Measurements from ENCODE around the gene CRACDL. TPM values are rescaled to one million over a fixed set of nuclear protein-coding genes. Genes with fewer than 3 reads are reported as not detected.

CRACDL gene
- total and polyA plus RNA-seq, 2 donors (not counting 1 experiment from before 2014, with no cell fraction given) = 0.25 TPM; not detected in 1

DNA sequence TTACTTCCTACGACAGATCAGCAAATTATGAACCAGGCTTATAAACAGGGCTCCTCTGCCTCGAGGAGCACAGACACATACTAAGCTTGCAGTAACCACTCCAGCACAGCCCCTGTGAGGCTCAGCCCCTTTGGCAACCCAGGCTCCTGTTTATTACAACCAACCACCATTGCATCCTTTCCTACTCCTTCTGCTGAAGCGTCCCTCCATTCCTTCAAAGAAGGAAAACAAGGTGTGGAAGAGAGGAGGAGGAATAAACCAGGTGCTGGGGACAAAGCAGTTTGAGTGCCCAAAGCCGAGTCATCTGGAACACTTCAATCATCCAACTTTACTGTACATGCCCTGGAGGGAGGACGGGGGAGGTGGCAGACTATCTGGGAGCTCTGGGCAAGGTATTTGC is 117.9 kb downstream of the CRACDL start:
- H3K9ac ChIP-seq (ENCODE audit: low read length) = no peak overlapping the region
- no peaks in the 10 kb centered on the region for H3K79me2 ChIP-seq (ENCODE audit: control insufficient read depth, insufficient read depth, low read length)
- Mint-ChIP-seq H3K4me1 (peaks cover 1% of the 10 kb centered on the region), H3K27ac (no peak overlapping the region), H3K9me3 (ENCODE audit: insufficient read depth) (no peaks in the 10 kb centered on the region), H3K27me3 (no peaks in the 10 kb centered on the region), H3K4me3 (no peak overlapping the region)
- CTCF ChIA-PET = interaction anchor here (0.7 to 1.0 kb wide), 2 partner anchors 9 to 20 kb away, joined by 3 read pairs; no protein-coding TSS in a partner anchor
- DNase-seq = no peak
- no peaks in the 10 kb centered on the region for H3K36me3 ChIP-seq (replicated peaks in 1 of 2; ENCODE audit: control extremely low read depth in 1 of 2, control insufficient read depth in 1 of 2, extremely low read depth in 1 of 2, insufficient read depth in 2 of 2, low read length in 1 of 2)
- no peaks in the 10 kb centered on the region for H4K20me1 ChIP-seq (ENCODE audit: control insufficient read depth, insufficient read depth, low read length, poor library complexity, severe bottlenecking)
- no peak overlapping the region for H3K27ac ChIP-seq (ENCODE audit: low read length in 2 of 2)
- intact Hi-C loops (cut with micrococcal nuclease) = no loop called here
- POLR2A ChIA-PET = no interaction called here
- H3K4me3 ChIP-seq (ENCODE audit: control extremely low read depth in 1 of 5, extremely low read depth in 1 of 5, insufficient read depth in 1 of 5, low read depth in 2 of 5, low read length in 4 of 5) = no peak overlapping the region
- peaks cover 0 to 11% (median 6%) of the 10 kb centered on the region in 4 experiments for H3K27me3 ChIP-seq (replicated peaks in 1 of 4; ENCODE audit: control extremely low read depth in 1 of 4, control insufficient read depth in 3 of 4, insufficient read depth in 4 of 4, low read length in 3 of 4)
- 78% methylated on average over 2 of the region's 5 CpGs for WGBS (ENCODE audit: insufficient coverage)
- ATAC-seq (ENCODE audit: low read depth) = no peak
- H3K4me1 ChIP-seq (ENCODE audit: control insufficient read depth in 2 of 2, insufficient read depth in 2 of 2, low read length in 2 of 2) = peaks cover 0 to 3% of the 10 kb centered on the region in 2 donors
- peaks cover 0 to 11% (median 0%) of the 10 kb centered on the region in 3 donors for H3K9me3 ChIP-seq (ENCODE audit: control extremely low read depth in 1 of 3, control insufficient read depth in 2 of 3, insufficient read depth in 1 of 3, low read length in 2 of 3)
- TF ChIP-seq, protein P1, sequence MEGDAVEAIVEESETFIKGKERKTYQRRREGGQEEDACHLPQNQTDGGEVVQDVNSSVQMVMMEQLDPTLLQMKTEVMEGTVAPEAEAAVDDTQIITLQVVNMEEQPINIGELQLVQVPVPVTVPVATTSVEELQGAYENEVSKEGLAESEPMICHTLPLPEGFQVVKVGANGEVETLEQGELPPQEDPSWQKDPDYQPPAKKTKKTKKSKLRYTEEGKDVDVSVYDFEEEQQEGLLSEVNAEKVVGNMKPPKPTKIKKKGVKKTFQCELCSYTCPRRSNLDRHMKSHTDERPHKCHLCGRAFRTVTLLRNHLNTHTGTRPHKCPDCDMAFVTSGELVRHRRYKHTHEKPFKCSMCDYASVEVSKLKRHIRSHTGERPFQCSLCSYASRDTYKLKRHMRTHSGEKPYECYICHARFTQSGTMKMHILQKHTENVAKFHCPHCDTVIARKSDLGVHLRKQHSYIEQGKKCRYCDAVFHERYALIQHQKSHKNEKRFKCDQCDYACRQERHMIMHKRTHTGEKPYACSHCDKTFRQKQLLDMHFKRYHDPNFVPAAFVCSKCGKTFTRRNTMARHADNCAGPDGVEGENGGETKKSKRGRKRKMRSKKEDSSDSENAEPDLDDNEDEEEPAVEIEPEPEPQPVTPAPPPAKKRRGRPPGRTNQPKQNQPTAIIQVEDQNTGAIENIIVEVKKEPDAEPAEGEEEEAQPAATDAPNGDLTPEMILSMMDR (IDR thresholded peaks at IDR 0.05) = no peak
- no peak for TF ChIP-seq EZH2 (IDR thresholded peaks at IDR 0.05; ENCODE audit: borderline replicate concordance, insufficient read depth, low read depth, low read length, poor library complexity, severe bottlenecking)
- no peak overlapping the region for H3K4me2 ChIP-seq (replicated peaks; ENCODE audit: low read depth, low read length, poor library complexity, severe bottlenecking)
- H2AFZ ChIP-seq (ENCODE audit: insufficient read depth, low read depth, low read length, poor library complexity, severe bottlenecking) = no peak overlapping the region

DNA sequence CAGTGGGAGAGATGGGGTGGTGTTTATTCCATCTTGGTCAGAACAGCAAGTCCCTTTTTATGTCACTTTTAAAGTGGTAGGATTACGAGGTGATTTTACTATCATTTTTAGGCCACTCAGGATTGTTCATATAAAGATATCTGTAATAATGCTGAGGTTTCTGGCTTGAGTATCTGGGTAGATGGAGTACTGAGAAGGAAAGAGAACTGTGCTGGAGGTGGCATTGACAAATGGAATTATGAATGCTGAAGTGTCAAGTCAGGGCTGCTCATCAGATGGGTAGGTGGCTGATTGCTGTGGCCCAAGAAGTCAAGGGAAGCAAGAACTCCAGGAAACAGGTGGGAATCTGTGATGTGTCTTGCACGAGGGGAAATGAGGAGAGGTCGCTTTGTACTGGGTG is 119.7 kb downstream of the CRACDL start:
- ChIA-PET POLR2A (no interaction called here), CTCF (no interaction called here)
- no peak overlapping the region for H3K4me3 Mint-ChIP-seq
- H4K20me1 ChIP-seq (ENCODE audit: control insufficient read depth, insufficient read depth, low read length, poor library complexity, severe bottlenecking) = no peaks in the 10 kb centered on the region
- no peak for DNase-seq
- H2AFZ ChIP-seq (ENCODE audit: insufficient read depth, low read depth, low read length, poor library complexity, severe bottlenecking) = no peak overlapping the region
- no peak overlapping the region for H3K4me3 ChIP-seq (ENCODE audit: control extremely low read depth in 1 of 5, extremely low read depth in 1 of 5, insufficient read depth in 1 of 5, low read depth in 2 of 5, low read length in 4 of 5)
- H3K79me2 ChIP-seq (ENCODE audit: control insufficient read depth, insufficient read depth, low read length) = no peaks in the 10 kb centered on the region
- no peaks in the 10 kb centered on the region for H3K36me3 ChIP-seq (replicated peaks in 1 of 2; ENCODE audit: control extremely low read depth in 1 of 2, control insufficient read depth in 1 of 2, extremely low read depth in 1 of 2, insufficient read depth in 2 of 2, low read length in 1 of 2)
- no peak overlapping the region for H3K4me2 ChIP-seq (replicated peaks; ENCODE audit: low read depth, low read length, poor library complexity, severe bottlenecking)
- 69% methylated on average over 2 of the region's 3 CpGs for WGBS (ENCODE audit: insufficient coverage)
- TF ChIP-seq EZH2 (IDR thresholded peaks at IDR 0.05; ENCODE audit: borderline replicate concordance, insufficient read depth, low read depth, low read length, poor library complexity, severe bottlenecking) = no peak
- TF ChIP-seq, protein P1 (IDR thresholded peaks at IDR 0.05) = no peak
- no peak overlapping the region for H3K27ac Mint-ChIP-seq
- H3K9me3 Mint-ChIP-seq (ENCODE audit: insufficient read depth) = no peaks in the 10 kb centered on the region
- H3K4me1 ChIP-seq (ENCODE audit: control insufficient read depth in 2 of 2, insufficient read depth in 2 of 2, low read length in 2 of 2) = no peaks in the 10 kb centered on the region
- H3K9ac ChIP-seq (ENCODE audit: low read length) = no peak overlapping the region
- intact Hi-C loops (cut with micrococcal nuclease) = no loop called here
- no peak overlapping the region for H3K27ac ChIP-seq (ENCODE audit: low read length in 2 of 2)
- peaks cover 0 to 5% (median 0%) of the 10 kb centered on the region in 4 experiments for H3K27me3 ChIP-seq (replicated peaks in 1 of 4; ENCODE audit: control extremely low read depth in 1 of 4, control insufficient read depth in 3 of 4, insufficient read depth in 4 of 4, low read length in 3 of 4)
- peaks cover 0 to 4% (median 0%) of the 10 kb centered on the region in 3 donors for H3K9me3 ChIP-seq (ENCODE audit: control extremely low read depth in 1 of 3, control insufficient read depth in 2 of 3, insufficient read depth in 1 of 3, low read length in 2 of 3)
- H3K27me3 Mint-ChIP-seq = peaks cover 4% of the 10 kb centered on the region
- peaks cover under 1% of the 10 kb centered on the region for H3K4me1 Mint-ChIP-seq
- no peak for ATAC-seq (ENCODE audit: low read depth)

Data from B cell (primary cell).